ENCODE measurements around the gene PFN4. TPM values are rescaled to one million over a fixed set of nuclear protein-coding genes. Genes with fewer than 3 reads are reported as not detected.
"Not testable (repeated sequence)": the region's sequence is repeated elsewhere in the genome, so short reads cannot be mapped to it uniquely, and the experiment has no call there.

PFN4 gene
- total RNA-seq, 1 donor from 2014 or later = 1.1 TPM

DNA sequence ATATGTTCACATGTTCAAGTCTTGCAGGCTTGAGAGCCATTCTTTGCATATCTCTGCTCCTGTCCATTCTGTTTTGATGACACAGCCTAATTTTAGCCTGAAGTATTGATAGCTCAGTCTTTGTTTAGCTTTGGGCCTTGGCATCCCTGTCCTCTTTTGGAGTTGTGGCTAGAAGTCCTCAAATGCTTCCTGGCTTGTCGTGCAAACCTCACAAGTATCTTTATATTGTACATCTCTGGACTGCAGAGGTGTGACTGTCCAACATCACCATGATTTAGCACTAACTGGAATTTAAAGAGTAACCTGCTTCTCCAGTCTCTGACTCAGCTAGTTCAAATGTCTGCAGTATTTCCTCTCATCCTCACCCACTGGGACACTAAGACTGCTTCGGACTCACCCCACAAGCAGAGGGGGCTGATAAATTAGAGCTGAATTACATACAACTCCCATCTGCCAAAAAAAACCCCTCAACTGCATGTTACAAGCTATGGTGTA lies 11.7 kb downstream of the PFN4 start:
- DNase-seq (ENCODE audit: low read depth) = peak; percentile 52

GRCh38 chr2:24110660-24111303 lies 12.4 kb downstream of the PFN4 start:
- DNase-seq (ENCODE audit: low read depth) = no peak

DNA sequence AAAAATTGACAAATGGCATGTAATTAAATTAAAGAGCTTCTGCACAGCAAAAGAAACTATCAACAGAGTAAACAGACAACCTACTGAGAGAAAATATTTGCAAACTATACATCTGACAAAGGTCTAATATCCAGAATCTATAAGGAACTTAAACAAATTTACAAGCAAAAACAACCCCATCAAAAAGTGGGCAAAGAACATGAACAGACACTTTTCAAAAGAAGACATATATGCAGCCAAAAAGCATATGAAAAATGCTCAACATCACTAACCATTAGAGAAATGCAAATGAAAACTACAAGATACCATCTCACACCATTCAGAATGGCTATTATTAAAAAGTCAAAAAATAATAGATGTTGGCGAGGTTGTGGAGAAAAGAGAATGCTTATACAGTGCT lies 13.7 kb downstream of the PFN4 start:
- DNase-seq (ENCODE audit: low read depth) = not testable (repeated sequence)

DNA sequence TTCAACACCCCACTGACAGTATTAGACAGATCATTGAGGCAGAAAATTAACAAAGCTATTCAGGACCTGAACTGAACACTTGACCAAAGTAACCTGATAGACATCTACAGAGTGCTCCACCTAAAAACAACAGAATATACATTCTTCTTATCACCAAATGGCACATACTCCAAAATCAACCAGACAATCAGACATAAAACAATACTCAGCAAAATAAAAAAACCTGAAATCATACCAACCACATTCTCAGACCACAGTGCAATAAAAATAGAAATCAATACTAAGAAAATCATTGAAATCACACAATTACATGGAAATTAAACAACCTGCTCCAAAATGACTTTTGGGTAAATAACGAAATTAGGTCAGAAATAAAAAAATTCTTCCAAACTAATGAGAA lies 15.8 kb downstream of the PFN4 start:
- no peak for DNase-seq (ENCODE audit: low read depth)

DNA sequence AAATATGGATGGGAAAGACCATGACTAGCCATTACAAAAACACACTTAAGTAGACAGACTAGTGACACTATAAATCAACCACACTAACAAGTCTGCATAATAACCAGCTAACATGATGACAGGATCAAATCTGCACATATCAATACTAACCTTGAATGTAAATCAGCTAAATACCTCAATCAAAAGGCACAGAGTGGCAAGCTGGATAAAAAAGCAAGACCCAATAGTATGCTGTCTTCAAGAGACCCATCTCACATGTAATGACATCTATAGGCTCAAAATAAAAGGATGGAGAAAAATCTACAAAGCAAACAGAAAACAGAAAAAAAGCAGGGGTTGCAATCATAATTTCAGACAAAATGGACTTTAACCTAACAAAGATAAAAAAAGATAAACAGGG lies 16.3 kb downstream of the PFN4 start:
- no peak for DNase-seq (ENCODE audit: low read depth)

DNA sequence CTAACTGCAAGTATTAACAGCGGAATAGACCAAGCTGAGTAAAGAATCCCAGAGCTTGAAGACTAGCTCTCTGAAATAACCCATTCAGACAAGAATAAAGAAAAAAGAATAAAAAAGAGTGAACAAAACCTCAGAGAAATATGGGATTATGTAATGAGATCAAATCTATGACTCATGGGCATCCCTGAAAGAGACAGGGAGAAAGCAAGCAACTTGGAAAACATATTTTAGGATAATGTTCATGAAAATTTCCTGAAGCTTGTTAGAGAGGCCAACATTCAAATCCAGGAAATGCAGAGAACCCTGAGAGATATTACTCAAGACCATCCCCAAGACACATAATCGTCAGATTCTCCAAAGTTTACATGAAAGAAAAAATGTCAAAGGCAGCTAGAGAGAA lies 17.3 kb downstream of the PFN4 start:
- no peak for DNase-seq (ENCODE audit: low read depth)

DNA sequence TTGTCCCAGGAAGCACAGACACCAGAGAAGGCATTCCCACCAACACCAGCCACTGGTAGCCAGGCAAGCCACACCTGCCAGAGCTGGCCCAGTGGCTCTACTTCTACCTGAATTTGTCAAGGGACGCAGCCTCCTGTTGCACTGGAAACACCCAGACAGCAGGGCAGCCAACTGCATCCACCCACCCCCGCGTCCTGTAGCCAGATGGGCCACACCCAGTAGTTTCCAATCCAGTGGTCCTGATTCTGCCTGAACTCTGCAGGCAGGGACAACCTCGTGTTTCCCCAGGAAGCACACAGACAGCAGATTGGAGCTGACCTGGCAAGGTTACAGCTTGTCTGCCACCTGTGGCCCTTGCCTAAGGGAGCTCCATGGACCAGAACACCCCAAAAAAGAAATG lies 18.2 kb downstream of the PFN4 start:
- DNase-seq (ENCODE audit: low read depth) = no peak

- DNase-seq (ENCODE audit: low read depth) = no peak
Measured at GRCh38 chr2:24104110-24104650, 19.0 kb downstream of the PFN4 start.

GRCh38 chr2:24102677-24103076 lies 20.5 kb downstream of the PFN4 start:
- DNase-seq (ENCODE audit: low read depth) = no peak

DNA sequence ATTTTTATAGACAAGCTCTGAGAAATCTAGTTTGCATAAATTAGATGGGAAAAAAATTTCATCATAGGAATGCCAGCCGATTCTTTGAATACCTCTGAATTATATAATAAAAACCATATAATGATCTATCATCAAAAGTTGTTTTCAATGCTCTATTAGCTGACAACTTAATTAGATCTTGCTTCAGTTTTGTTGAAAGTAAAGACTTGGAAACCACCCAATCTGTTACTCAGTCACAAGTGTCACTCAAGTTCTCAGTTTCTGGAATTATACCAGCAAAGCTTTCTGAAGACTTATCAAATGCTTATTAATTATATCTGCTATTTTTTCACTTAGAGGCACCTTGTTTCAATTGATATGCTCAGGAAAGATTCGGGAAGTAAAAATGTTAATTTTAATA lies 21.1 kb downstream of the PFN4 start:
- DNase-seq (ENCODE audit: low read depth) = no peak

GRCh38 chr2:24100732-24101131 lies 22.4 kb downstream of the PFN4 start:
- DNase-seq (ENCODE audit: low read depth) = not testable (repeated sequence)

DNA sequence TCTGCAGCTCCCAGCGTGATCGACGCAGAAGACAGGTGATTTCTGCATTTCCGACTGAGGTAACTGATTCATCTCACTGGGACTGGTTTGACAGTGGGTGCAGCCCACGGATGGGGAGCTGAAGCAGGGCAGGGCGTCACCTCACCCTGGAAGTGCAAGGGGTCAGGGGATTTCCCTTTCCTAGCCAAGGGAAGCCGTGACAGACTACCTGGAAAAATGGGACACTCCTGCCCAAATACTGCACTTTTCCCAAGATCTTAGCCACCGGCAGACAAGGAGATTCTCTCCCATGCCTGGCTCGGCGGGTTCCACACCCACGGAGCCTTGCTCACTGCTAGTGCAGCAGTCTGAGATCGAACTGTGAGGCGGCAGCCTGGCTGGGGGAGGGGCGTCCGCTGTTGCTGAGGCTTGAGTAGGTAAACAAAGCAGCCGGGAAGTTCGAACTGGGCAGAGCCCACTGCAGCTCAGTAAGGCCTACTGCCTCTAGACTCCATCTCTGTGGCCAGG lies 27.9 kb downstream of the PFN4 start:
- DNase-seq (ENCODE audit: low read depth) = not testable (repeated sequence)

GRCh38 chr2:24093270-24093669 lies 29.9 kb downstream of the PFN4 start:
- not testable (repeated sequence) for DNase-seq (ENCODE audit: low read depth)

GRCh38 chr2:24088821-24089359 lies 34.2 kb downstream of the PFN4 start:
- no peak for DNase-seq (ENCODE audit: low read depth)

- no peak for DNase-seq (ENCODE audit: low read depth)
Measured at GRCh38 chr2:24087032-24087431, 36.1 kb downstream of the PFN4 start.

GRCh38 chr2:24086241-24086640 lies 36.9 kb downstream of the PFN4 start:
- no peak for DNase-seq (ENCODE audit: low read depth)

- DNase-seq (ENCODE audit: low read depth) = no peak
Measured at GRCh38 chr2:24085200-24085489, 38.0 kb downstream of the PFN4 start.

- DNase-seq (ENCODE audit: low read depth) = peak; percentile 91
Measured at GRCh38 chr2:24084386-24085199, 38.5 kb downstream of the PFN4 start, which contains the start of gene TP53I3. TSS of gene TP53I3 (minus strand) at chr2:24084834. CDS start at chr2:24084326, 508 bp downstream.

- peak; percentile 94 for DNase-seq (ENCODE audit: low read depth)
Measured at GRCh38 chr2:24083567-24084385, 39.4 kb downstream of the PFN4 start.

DNA sequence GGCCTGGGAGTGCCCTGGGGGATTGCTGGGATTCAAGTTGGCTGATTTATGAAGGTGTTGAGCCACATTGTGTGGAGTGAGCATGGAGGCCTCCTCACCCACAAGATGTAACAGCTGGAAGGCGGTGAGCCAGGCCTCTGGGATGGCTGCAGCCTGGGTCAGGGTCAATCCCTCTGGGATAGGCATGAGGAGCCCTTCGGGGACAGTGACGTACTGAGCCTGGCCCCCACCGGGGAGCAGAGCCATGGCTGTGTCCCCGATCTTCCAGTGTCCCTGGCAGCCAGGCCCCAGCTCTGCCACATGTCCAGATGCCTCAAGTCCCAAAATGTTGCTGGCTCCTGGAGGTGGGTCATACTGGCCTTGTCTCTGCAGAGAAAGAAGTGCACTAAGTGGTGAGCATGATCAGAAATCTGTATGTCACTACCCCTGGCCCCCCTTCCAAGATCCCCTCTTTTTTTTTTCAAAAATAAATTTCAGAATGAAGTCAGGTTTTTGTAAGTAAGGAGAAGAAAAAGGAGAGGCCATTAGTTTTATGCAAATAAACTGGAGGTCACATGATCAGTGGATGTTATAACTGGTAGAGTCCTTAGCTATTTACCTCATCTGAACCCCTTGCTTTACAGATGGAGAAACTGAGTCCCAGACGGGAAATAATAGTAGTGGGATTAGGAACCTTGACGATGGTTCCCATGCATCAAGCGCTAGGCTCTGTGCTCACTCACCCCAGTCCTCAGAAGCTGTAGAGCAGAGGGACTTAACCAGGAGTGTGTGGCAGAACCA lies 40.2 kb downstream of the PFN4 start:
- DNase-seq (ENCODE audit: low read depth) = peak; percentile 34
